Measurements from ENCODE around the gene CEP152. TPM values are rescaled to one million over a fixed set of nuclear protein-coding genes. Genes with fewer than 3 reads are reported as not detected.

Gene CEP152
- total and polyA plus RNA-seq, 11 donors, result 0.61 to 3.2 (median 1.6) TPM

GRCh38 chr15:48832648-48833047 is 21.8 kb upstream of the CEP152 start:
- ATAC-seq (no peak), DNase-seq (no peak)
- TF ChIP-seq POLR2A (IDR thresholded peaks at IDR 0.05) (no peak), CTCF (IDR thresholded peaks at IDR 0.05) (no peak)
- no peak overlapping the region for H3K4me3 ChIP-seq
- H3K27me3 ChIP-seq, result no peaks in the 10 kb centered on the region
- H3K36me3 ChIP-seq, result no peaks in the 10 kb centered on the region
- no peaks in the 10 kb centered on the region for H3K4me1 ChIP-seq
- intact Hi-C loops (cut with DNase I), result no loop called here
- peaks cover 0 to 23% (median 11%) of the 10 kb centered on the region in 12 donors for H3K9me3 ChIP-seq
- no peak overlapping the region for H3K27ac ChIP-seq

GRCh38 chr15:48828906-48829305 is 18.0 kb upstream of the CEP152 start:
- no peaks in the 10 kb centered on the region for H3K27me3 ChIP-seq
- H3K4me3 ChIP-seq, result no peak overlapping the region
- H3K27ac ChIP-seq, result no peak overlapping the region
- DNase-seq (no peak), ATAC-seq (no peak)
- intact Hi-C loops (cut with DNase I), result no loop called here
- TF ChIP-seq CTCF (IDR thresholded peaks at IDR 0.05), result no peak
- no peak for TF ChIP-seq POLR2A (IDR thresholded peaks at IDR 0.05)
- peaks cover 0 to 21% (median 11%) of the 10 kb centered on the region in 12 donors for H3K9me3 ChIP-seq
- no peaks in the 10 kb centered on the region for H3K36me3 ChIP-seq
- H3K4me1 ChIP-seq, result no peaks in the 10 kb centered on the region

GRCh38 chr15:48828471-48828870 is 17.6 kb upstream of the CEP152 start:
- Histone ChIP-seq H3K27me3 (no peaks in the 10 kb centered on the region), H3K4me1 (no peaks in the 10 kb centered on the region), H3K9me3 (peaks cover 0 to 17% (median 11%) of the 10 kb centered on the region in 12 donors), H3K36me3 (no peaks in the 10 kb centered on the region), H3K4me3 (no peak overlapping the region), H3K27ac (no peak overlapping the region)
- WGBS, 4 donors, result 80 to 87% (median 81%) methylated on average over 4 of the region's 4 CpGs
- intact Hi-C loops (cut with DNase I), result no loop called here
- ATAC-seq (no peak), DNase-seq (no peak)
- TF ChIP-seq POLR2A (IDR thresholded peaks at IDR 0.05) (no peak), CTCF (IDR thresholded peaks at IDR 0.05) (no peak)

GRCh38 chr15:48825075-48825474 is 14.2 kb upstream of the CEP152 start:
- no peaks in the 10 kb centered on the region for H3K4me1 ChIP-seq
- ATAC-seq, result no peak
- 87 to 96% (median 92%) methylated on average over 1 of the region's 1 CpG for WGBS, 4 donors
- no peak overlapping the region for H3K27ac ChIP-seq
- TF ChIP-seq CTCF (IDR thresholded peaks at IDR 0.05) (no peak), POLR2A (IDR thresholded peaks at IDR 0.05) (no peak)
- H3K36me3 ChIP-seq, result no peaks in the 10 kb centered on the region
- DNase-seq, result no peak
- no peaks in the 10 kb centered on the region for H3K27me3 ChIP-seq
- no peak overlapping the region for H3K4me3 ChIP-seq
- peaks cover 0 to 6% (median 0%) of the 10 kb centered on the region in 12 donors for H3K9me3 ChIP-seq
- intact Hi-C loops (cut with DNase I), result no loop called here

Measured in heart left ventricle (tissue), 16 donors.